HCT116 (cell line): ENCODE data around the gene PLEKHA4. TPM values are rescaled to one million over a fixed set of nuclear protein-coding genes. Genes with fewer than 3 reads are reported as not detected.
A peak's percentile ranks its signal among the peaks of the same experiment; 100 is the strongest.

Source experiments
- ATAC-seq: fragments of 200-7000 bp; cut with Tn5 transposase; 2 replicates; pipeline ENCODE4 v1.9.1; 2020; ENCODE audit warnings: mild to moderate bottlenecking, moderate library complexity
- BruUV-seq: library from RNA; stranded (reverse); fragments of 400-500 nt; replicated peaks from 2 replicates; lab custom pipeline; 2021; lab: Mats Ljungman, UMichigan
- CTCF ChIA-PET: fragments of 300-600 bp; sonication (Branson Sonifier 250); formaldehyde crosslinking; loops from one replicate; lab custom pipeline; 2021; ENCODE audit warnings: antibody characterized with exemption; lab: Charles Lee
- POLR2A ChIA-PET: fragments of 300-600, 350-600 bp; sonication (Branson Sonifier 250); formaldehyde crosslinking; loops from one replicate; lab custom pipeline; 2021; ENCODE audit warnings: antibody characterized with exemption; lab: Charles Lee
- RAD21 ChIA-PET, 2 experiments: fragments of 300-600 bp; sonication (Branson Sonifier 250); formaldehyde crosslinking; loops; one replicate each; lab custom pipeline; 2023; ENCODE audit warnings: low total read pairs in 2 of 2; ENCODE audit not compliant: uncharacterized antibody in 2 of 2, unreplicated experiment in 2 of 2, low non-redundant PET in 1 of 2; lab: Charles Lee
- DNase-seq: peaks from one replicate; pipeline ENCODE4 v3.0.0-alpha.2; 2010; ENCODE audit warnings: low read depth, low spot score
- H2AFZ ChIP-seq: fragments of 200-600 bp; shearing (Covaris generic), sonication (generic); 2 replicates; pipeline ENCODE4 v1.6.1; 2017; ENCODE audit warnings: low read depth, mixed run types, mixed read lengths, antibody characterized with exemption, low read length; ENCODE audit not compliant: poor library complexity, severe bottlenecking
- H3K27ac ChIP-seq: 2 replicates; pipeline ENCODE4 v1.5.1; 2012; ENCODE audit warnings: low read depth, low read length
- H3K27me3 ChIP-seq: fragments of 200-600 bp; sonication (generic); 2 replicates; pipeline ENCODE4 v1.6.1; 2016; ENCODE audit warnings: mixed run types, low read length, mixed read lengths; ENCODE audit not compliant: insufficient read depth
- H3K36me3 ChIP-seq, 2 experiments: fragments of 200-500 bp in 1 of 2; fragments of 200-600 bp in 1 of 2; sonication (Bioruptor generic) in 1 of 2; sonication (generic) in 1 of 2; 2 replicates each; pipeline versions ENCODE4 v1.5.1 to v1.6.1; 2014 to 2016; ENCODE audit warnings: low read length in 2 of 2, inconsistent platforms in 1 of 2, mixed read lengths in 1 of 2, mixed run types in 1 of 2; ENCODE audit not compliant: insufficient read depth in 2 of 2, control insufficient read depth in 1 of 2
- H3K4me1 ChIP-seq, 2 experiments: fragments of 200-600 bp in 1 of 2; sonication (generic) in 1 of 2; 2 replicates each; pipeline versions ENCODE4 v1.5.1 to v1.6.1; 2012 to 2017; ENCODE audit warnings: low read length in 2 of 2, inconsistent platforms in 1 of 2, mild to moderate bottlenecking in 1 of 2, mixed read lengths in 1 of 2, mixed run types in 1 of 2, moderate library complexity in 1 of 2; ENCODE audit not compliant: insufficient read depth in 2 of 2, control insufficient read depth in 1 of 2
- H3K4me2 ChIP-seq: fragments of 200-600 bp; sonication (generic); 2 replicates; pipeline ENCODE4 v1.6.1; 2017; ENCODE audit warnings: mixed run types, low read length, mixed read lengths
- H3K4me3 ChIP-seq, 2 experiments: fragments of 200-600 bp in 1 of 2; sonication (generic) in 1 of 2; replicated peaks in 1 of 2; 2 replicates each; pipeline ENCODE4 v1.5.1; 2011 to 2016; ENCODE audit warnings: low read length in 2 of 2, control low read depth in 1 of 2, low read depth in 1 of 2, mild to moderate bottlenecking in 1 of 2, mixed read lengths in 1 of 2, mixed run types in 1 of 2
- H3K79me2 ChIP-seq: fragments of 200-600 bp; sonication (generic); 2 replicates; pipeline ENCODE4 v1.6.1; 2017; ENCODE audit warnings: mild to moderate bottlenecking, mixed run types, low read length, moderate library complexity, mixed read lengths; ENCODE audit not compliant: insufficient read depth
- H3K9ac ChIP-seq: fragments of 200-600 bp; sonication (generic); 2 replicates; pipeline ENCODE4 v1.6.1; 2016; ENCODE audit warnings: low read length, mixed read lengths
- H3K9me2 ChIP-seq: fragments of 200-600 bp; sonication (generic), shearing (Covaris generic); 2 replicates; pipeline ENCODE4 v1.6.1; 2017; ENCODE audit warnings: mixed run types, mild to moderate bottlenecking, moderate library complexity; ENCODE audit not compliant: insufficient read depth
- H3K9me3 ChIP-seq, 2 experiments: fragments of 200-500 bp in 1 of 2; fragments of 200-600 bp in 1 of 2; sonication (Bioruptor generic) in 1 of 2; sonication (generic) in 1 of 2; 2 replicates each; pipeline ENCODE4 v1.6.1; 2014 to 2017; ENCODE audit warnings: low read length in 2 of 2, mixed read lengths in 2 of 2, inconsistent platforms in 1 of 2, low read depth in 1 of 2, mild to moderate bottlenecking in 1 of 2, mixed run types in 1 of 2, moderate library complexity in 1 of 2; ENCODE audit not compliant: control insufficient read depth in 1 of 2, insufficient read depth in 1 of 2
- H4K20me1 ChIP-seq: fragments of 200-600 bp; sonication (generic), shearing (Covaris generic); 2 replicates; pipeline ENCODE4 v1.6.1; 2017; ENCODE audit warnings: mixed run types, mild to moderate bottlenecking, moderate library complexity; ENCODE audit not compliant: insufficient read depth
- CBX3 ChIP-seq: IDR thresholded peaks from 2 replicates; pipeline ENCODE4 v1.6.1; 2012; ENCODE audit warnings: low read depth
- EZH2 ChIP-seq: fragments of 200-600 bp; sonication (generic); IDR thresholded peaks from 2 replicates; pipeline ENCODE4 v1.6.1; 2017; ENCODE audit warnings: antibody characterized with exemption, mixed run types
- JUND ChIP-seq: IDR thresholded peaks from 2 replicates; pipeline ENCODE4 v1.6.1; 2012
- SRF ChIP-seq: IDR thresholded peaks from 2 replicates; pipeline ENCODE4 v1.6.1; 2012; ENCODE audit warnings: low read depth
- YY1 ChIP-seq: IDR thresholded peaks from 2 replicates; pipeline ENCODE4 v1.6.1; 2011; ENCODE audit warnings: low read length, low read depth, moderate library complexity, mild to moderate bottlenecking; ENCODE audit not compliant: insufficient replicate concordance; ENCODE audit errors: extremely low read depth
- ZFX ChIP-seq: fragments of 450-650 bp; IDR thresholded peaks from 2 replicates; pipeline ENCODE4 v1.6.1; 2017
- intact Hi-C: fragments of 100-400 bp; cut with micrococcal nuclease; formaldehyde crosslinking; loops from 2 replicates; pipeline ENCODE4 v1.10.0; 2022
- total RNA-seq: library from RNA; stranded (reverse); gene quantifications from one replicate; pipeline ENCODE4 v1.2.1, GENCODE V29; 2021; ENCODE audit not compliant: unreplicated experiment
- TF ChIP-seq, protein P1 (sequence below): IDR thresholded peaks from 2 replicates; pipeline ENCODE4 v1.6.1; 2011; ENCODE audit warnings: mild to moderate bottlenecking, low read length, moderate library complexity; ENCODE audit not compliant: insufficient replicate concordance; ENCODE audit errors: extremely low read depth
- TF ChIP-seq, protein P2 (sequence below): IDR thresholded peaks from 2 replicates; pipeline ENCODE4 v1.6.1; 2012; ENCODE audit warnings: low read depth
- TF ChIP-seq, protein P3 (sequence below): IDR thresholded peaks from 2 replicates; pipeline ENCODE4 v1.6.1; 2012

Gene PLEKHA4
- total RNA-seq, 1 experiment from 2014 or later, result 20.4 TPM

DNA sequence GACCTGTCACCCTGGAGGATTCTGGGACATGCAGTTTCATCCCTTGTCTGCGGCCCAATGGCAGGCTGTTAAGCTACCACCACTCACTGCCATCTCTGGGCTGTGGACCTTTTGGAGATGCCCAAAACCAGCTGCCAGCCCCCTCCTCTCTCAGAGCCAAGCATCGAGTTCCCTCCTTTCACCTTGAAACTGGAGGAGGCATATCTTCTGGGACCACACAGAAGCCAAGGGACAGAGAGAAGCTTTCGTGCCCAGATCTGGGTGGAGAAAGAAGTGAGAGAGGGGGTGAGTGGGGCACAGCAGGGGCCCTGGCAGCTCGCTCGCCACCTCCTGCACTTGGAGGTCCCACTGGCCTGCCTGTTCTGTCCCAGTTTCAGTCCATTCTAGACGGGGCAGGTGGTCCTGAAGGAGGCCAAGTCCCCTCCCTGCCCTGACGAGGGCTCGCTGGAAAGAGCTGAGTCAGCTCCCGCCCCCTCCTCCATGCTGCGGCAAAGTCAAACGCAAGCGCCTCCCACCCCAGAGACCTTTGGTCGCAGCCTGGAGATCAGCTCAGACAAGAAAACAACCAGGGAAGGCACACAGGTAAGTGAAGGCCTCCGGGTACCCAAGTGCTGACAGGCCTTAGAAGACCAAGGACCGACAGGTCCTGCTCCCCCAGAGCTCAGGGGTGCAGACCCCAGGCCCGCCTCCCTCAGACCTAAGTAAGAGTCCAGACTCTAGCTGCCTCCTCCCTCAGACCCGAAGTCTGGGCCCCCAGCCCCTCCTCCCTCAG, 61.4 kb downstream of the PLEKHA4 start:
- ChIA-PET RAD21 (no interaction called here), CTCF (interaction anchor here (1.1 to 1.4 kb wide), 3 partner anchors 11 to 36 kb away, joined by 3 to 13 read pairs (median 5); partner anchors contain the start of gene HSD17B14), POLR2A (interaction anchor here (1.1 kb wide), 1 partner anchor 65 kb away, joined by 5 read pairs; the partner anchor contains the start of gene PPP1R15A)
- no peaks in the 10 kb centered on the region for H3K9me3 ChIP-seq
- H3K27me3 ChIP-seq, result no peaks in the 10 kb centered on the region
- DNase-seq (no peak), ATAC-seq (peak; percentile 61; the same call in 1 of the 2 replicates)
- H3K9ac ChIP-seq, result no peak overlapping the region
- H3K4me3 ChIP-seq, result no peak overlapping the region
- BruUV-seq, result no TSS peak
- H3K9me2 ChIP-seq, result no peaks in the 10 kb centered on the region
- H2AFZ ChIP-seq, result no peak overlapping the region
- no peak overlapping the region for H3K27ac ChIP-seq
- H4K20me1 ChIP-seq, result no peaks in the 10 kb centered on the region
- intact Hi-C loops, result no loop called here
- peaks cover 26% of the 10 kb centered on the region; the same call in 1 of the 2 replicates for H3K79me2 ChIP-seq
- H3K4me2 ChIP-seq, result no peak overlapping the region
- H3K36me3 ChIP-seq, result peaks cover 0 to 4% of the 10 kb centered on the region in 2 experiments; a peak in 2 of 4 replicates
- H3K4me1 ChIP-seq, result peaks cover 9 to 16% of the 10 kb centered on the region in 2 experiments; a peak in 3 of 4 replicates
- TF ChIP-seq YY1 (no peak), ZFX (no peak), CBX3 (no peak), JUND (no peak), SRF (no peak), EZH2 (no peak)
- TF ChIP-seq, protein P1, sequence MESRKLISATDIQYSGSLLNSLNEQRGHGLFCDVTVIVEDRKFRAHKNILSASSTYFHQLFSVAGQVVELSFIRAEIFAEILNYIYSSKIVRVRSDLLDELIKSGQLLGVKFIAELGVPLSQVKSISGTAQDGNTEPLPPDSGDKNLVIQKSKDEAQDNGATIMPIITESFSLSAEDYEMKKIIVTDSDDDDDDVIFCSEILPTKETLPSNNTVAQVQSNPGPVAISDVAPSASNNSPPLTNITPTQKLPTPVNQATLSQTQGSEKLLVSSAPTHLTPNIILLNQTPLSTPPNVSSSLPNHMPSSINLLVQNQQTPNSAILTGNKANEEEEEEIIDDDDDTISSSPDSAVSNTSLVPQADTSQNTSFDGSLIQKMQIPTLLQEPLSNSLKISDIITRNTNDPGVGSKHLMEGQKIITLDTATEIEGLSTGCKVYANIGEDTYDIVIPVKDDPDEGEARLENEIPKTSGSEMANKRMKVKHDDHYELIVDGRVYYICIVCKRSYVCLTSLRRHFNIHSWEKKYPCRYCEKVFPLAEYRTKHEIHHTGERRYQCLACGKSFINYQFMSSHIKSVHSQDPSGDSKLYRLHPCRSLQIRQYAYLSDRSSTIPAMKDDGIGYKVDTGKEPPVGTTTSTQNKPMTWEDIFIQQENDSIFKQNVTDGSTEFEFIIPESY, result no peak
- TF ChIP-seq, protein P2, sequence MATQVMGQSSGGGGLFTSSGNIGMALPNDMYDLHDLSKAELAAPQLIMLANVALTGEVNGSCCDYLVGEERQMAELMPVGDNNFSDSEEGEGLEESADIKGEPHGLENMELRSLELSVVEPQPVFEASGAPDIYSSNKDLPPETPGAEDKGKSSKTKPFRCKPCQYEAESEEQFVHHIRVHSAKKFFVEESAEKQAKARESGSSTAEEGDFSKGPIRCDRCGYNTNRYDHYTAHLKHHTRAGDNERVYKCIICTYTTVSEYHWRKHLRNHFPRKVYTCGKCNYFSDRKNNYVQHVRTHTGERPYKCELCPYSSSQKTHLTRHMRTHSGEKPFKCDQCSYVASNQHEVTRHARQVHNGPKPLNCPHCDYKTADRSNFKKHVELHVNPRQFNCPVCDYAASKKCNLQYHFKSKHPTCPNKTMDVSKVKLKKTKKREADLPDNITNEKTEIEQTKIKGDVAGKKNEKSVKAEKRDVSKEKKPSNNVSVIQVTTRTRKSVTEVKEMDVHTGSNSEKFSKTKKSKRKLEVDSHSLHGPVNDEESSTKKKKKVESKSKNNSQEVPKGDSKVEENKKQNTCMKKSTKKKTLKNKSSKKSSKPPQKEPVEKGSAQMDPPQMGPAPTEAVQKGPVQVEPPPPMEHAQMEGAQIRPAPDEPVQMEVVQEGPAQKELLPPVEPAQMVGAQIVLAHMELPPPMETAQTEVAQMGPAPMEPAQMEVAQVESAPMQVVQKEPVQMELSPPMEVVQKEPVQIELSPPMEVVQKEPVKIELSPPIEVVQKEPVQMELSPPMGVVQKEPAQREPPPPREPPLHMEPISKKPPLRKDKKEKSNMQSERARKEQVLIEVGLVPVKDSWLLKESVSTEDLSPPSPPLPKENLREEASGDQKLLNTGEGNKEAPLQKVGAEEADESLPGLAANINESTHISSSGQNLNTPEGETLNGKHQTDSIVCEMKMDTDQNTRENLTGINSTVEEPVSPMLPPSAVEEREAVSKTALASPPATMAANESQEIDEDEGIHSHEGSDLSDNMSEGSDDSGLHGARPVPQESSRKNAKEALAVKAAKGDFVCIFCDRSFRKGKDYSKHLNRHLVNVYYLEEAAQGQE, result no peak
- TF ChIP-seq, protein P3, sequence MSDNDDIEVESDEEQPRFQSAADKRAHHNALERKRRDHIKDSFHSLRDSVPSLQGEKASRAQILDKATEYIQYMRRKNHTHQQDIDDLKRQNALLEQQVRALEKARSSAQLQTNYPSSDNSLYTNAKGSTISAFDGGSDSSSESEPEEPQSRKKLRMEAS, result no peak
